ENCODE results near the gene LRIT1. TPM values are rescaled to one million over a fixed set of nuclear protein-coding genes. Genes with fewer than 3 reads are reported as not detected.
A peak's percentile ranks its signal among the peaks of the same experiment; 100 is the strongest.

Gene LRIT1
- total RNA-seq, 1 donor, result not detected

DNA sequence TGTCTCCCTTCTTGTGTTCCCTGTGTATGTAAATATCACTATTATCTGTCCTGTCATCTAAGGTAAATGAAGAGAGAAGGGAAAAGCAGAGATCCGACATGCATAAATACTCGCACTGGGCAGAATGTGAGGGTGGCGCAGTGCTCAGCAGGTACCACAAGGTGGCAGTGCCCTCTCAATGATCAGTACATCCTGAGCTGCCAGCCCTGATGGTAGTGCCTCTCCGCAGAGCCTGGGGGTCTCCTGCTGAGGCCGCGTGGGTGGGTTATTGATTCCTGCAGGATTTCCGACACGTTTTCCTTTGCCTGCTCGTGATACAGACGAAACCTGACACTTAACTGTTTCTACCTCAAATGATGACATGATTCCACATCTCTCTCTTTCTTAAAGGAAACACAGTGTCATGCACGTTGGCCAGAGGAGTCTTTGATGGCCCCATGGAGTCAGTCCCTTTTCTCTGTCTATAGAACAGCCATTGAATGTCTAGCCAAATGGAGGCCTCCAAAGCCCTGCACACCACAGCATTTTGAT is 23.3 kb upstream of the LRIT1 start:
- Histone ChIP-seq H3K79me2 (ENCODE audit: insufficient read depth, low read length) (no peaks in the 10 kb centered on the region), H3K27ac (ENCODE audit: low read depth, low read length) (no peak overlapping the region), H2AFZ (ENCODE audit: low read length) (peak overlapping the region; percentile 58), H3K27me3 (ENCODE audit: insufficient read depth, low read length) (no peaks in the 10 kb centered on the region), H3K4me1 (ENCODE audit: insufficient read depth, low read length) (peaks cover 8% of the 10 kb centered on the region), H4K20me1 (ENCODE audit: insufficient read depth, low read length) (no peaks in the 10 kb centered on the region), H3K9me3 (ENCODE audit: low read depth, low read length) (no peaks in the 10 kb centered on the region), H3K36me3 (ENCODE audit: insufficient read depth, low read length) (no peaks in the 10 kb centered on the region), H3K4me2 (ENCODE audit: insufficient read depth, low read length) (peak overlapping the region; percentile 1), H3K4me3 (ENCODE audit: insufficient read depth, low read length) (no peak overlapping the region)
- DNase-seq (ENCODE audit: insufficient read length, low spot score, missing footprints), result peak; percentile 70
- TF ChIP-seq, protein P1, sequence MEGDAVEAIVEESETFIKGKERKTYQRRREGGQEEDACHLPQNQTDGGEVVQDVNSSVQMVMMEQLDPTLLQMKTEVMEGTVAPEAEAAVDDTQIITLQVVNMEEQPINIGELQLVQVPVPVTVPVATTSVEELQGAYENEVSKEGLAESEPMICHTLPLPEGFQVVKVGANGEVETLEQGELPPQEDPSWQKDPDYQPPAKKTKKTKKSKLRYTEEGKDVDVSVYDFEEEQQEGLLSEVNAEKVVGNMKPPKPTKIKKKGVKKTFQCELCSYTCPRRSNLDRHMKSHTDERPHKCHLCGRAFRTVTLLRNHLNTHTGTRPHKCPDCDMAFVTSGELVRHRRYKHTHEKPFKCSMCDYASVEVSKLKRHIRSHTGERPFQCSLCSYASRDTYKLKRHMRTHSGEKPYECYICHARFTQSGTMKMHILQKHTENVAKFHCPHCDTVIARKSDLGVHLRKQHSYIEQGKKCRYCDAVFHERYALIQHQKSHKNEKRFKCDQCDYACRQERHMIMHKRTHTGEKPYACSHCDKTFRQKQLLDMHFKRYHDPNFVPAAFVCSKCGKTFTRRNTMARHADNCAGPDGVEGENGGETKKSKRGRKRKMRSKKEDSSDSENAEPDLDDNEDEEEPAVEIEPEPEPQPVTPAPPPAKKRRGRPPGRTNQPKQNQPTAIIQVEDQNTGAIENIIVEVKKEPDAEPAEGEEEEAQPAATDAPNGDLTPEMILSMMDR (IDR thresholded peaks at IDR 0.05; ENCODE audit: extremely low read depth, low read depth, low read length), result peak; percentile 94

DNA sequence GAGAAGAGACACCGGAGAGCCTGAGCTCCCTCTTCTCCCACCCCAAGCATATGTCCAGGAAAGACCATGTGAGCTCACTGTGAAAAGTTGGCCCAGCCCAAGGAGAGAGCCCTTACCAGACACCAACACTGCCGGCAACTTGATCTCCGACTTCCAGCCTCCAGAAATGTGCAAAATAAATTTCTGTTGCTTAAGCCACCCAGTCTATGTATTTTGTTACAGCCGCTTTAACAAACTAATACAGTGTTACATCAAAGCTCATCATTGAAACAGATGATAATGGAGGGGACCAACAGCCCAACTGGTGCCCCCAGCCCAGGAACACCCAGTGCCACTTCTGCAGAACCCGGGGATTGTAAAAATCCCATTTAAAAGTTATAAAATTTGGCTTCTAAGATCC is 22.4 kb upstream of the LRIT1 start:
- no peaks in the 10 kb centered on the region for H4K20me1 ChIP-seq (ENCODE audit: insufficient read depth, low read length)
- H3K27me3 ChIP-seq (ENCODE audit: insufficient read depth, low read length), result no peaks in the 10 kb centered on the region

DNA sequence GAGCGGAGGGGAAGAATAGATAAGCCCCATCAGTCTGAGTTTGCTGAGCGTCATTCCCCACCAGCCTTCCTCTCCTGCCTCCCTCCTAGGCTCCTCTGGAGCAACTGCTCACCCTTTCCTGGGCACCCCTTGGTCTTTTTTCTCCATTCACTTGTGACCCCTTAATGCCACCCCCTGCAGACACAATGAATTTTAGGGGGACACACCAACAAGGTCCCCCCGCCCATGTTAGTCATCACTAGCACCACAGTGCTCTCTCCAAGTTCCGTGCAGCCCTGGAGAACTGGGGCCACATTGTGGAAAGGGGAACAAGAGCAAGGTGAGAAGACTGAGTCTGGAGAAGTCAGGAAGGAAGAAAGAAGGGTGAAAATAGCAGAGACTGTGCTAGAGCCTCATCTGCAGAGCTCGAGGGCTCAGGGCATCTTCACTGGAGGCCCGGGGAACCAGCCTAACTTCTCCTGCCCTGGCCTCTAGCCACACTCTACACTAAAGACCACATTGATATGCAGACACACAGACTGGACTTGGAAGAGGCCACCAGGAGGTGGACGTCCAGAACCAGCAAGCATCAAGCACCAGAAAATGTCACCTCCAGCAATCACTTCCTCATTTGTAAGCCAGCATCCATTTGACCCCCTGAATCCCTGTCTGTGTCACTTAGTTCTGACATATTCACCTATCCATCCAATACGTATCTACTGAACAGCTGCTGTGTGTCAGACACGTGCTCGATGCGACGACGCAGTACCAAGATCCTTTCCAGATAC is 21.0 kb upstream of the LRIT1 start:
- no peaks in the 10 kb centered on the region for H3K27me3 ChIP-seq (ENCODE audit: insufficient read depth, low read length)
- no peaks in the 10 kb centered on the region for H3K79me2 ChIP-seq (ENCODE audit: insufficient read depth, low read length)
- H2AFZ ChIP-seq (ENCODE audit: low read length), result no peak overlapping the region
- no peak overlapping the region for H3K4me3 ChIP-seq (ENCODE audit: insufficient read depth, low read length)
- no peaks in the 10 kb centered on the region for H3K4me1 ChIP-seq (ENCODE audit: insufficient read depth, low read length)
- H3K9me3 ChIP-seq (ENCODE audit: low read depth, low read length), result no peaks in the 10 kb centered on the region
- no peak for DNase-seq (ENCODE audit: insufficient read length, low spot score, missing footprints)
- no peak overlapping the region for H3K27ac ChIP-seq (ENCODE audit: low read depth, low read length)
- TF ChIP-seq, protein P1 (IDR thresholded peaks at IDR 0.05; ENCODE audit: extremely low read depth, low read depth, low read length), result no peak
- H3K4me2 ChIP-seq (ENCODE audit: insufficient read depth, low read length), result no peak overlapping the region
- H4K20me1 ChIP-seq (ENCODE audit: insufficient read depth, low read length), result no peaks in the 10 kb centered on the region
- H3K36me3 ChIP-seq (ENCODE audit: insufficient read depth, low read length), result no peaks in the 10 kb centered on the region

More for the DNA sequence above, 22.4 kb upstream of the LRIT1 start:
- Histone ChIP-seq H3K4me3 (ENCODE audit: insufficient read depth, low read length) (no peak overlapping the region), H3K36me3 (ENCODE audit: insufficient read depth, low read length) (no peaks in the 10 kb centered on the region), H3K79me2 (ENCODE audit: insufficient read depth, low read length) (no peaks in the 10 kb centered on the region), H3K9me3 (ENCODE audit: low read depth, low read length) (no peaks in the 10 kb centered on the region), H3K4me2 (ENCODE audit: insufficient read depth, low read length) (no peak overlapping the region), H2AFZ (ENCODE audit: low read length) (no peak overlapping the region), H3K27ac (ENCODE audit: low read depth, low read length) (no peak overlapping the region), H3K4me1 (ENCODE audit: insufficient read depth, low read length) (peaks cover 5% of the 10 kb centered on the region)
- TF ChIP-seq, protein P1 (IDR thresholded peaks at IDR 0.05; ENCODE audit: extremely low read depth, low read depth, low read length), result no peak
- no peak for DNase-seq (ENCODE audit: insufficient read length, low spot score, missing footprints)

DNA sequence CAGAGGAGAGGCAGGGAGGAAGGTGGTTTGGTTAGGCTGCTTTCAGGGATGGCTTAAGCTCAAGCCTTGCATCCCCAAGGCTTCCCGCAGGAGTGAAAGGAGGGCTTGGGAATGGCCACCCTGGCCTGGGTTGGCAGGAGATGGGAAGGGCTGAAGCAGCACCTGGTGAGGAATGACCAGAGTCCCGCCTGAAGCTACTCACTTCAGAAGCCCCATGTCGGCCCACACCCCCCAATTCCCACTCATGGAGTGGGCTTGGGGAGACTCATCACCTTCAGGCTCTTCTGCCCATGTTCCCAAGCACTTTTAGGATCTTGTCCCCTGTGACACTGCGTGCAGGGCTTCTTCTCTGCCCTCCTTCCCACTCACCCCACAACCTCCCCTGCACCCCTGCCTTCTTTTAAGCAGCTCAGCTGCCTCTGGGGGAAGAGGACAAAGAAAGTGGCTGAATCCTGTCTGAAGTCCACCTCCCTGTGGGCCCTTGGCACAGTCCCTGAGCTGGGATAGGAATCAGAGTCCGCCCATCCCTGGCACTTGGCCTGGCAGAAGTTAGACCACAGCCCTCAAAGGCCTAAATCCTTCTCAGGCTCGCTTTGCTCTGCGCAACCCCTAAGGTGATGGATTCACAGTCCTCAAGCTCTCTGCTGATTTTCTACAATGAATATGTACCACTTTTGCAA is 20.0 kb upstream of the LRIT1 start:
- DNase-seq (ENCODE audit: insufficient read length, low spot score, missing footprints), result peak; percentile 36
- TF ChIP-seq, protein P1 (IDR thresholded peaks at IDR 0.05; ENCODE audit: extremely low read depth, low read depth, low read length), result no peak
- Histone ChIP-seq H3K79me2 (ENCODE audit: insufficient read depth, low read length) (no peaks in the 10 kb centered on the region), H3K4me1 (ENCODE audit: insufficient read depth, low read length) (no peaks in the 10 kb centered on the region), H3K27me3 (ENCODE audit: insufficient read depth, low read length) (no peaks in the 10 kb centered on the region), H2AFZ (ENCODE audit: low read length) (no peak overlapping the region), H3K36me3 (ENCODE audit: insufficient read depth, low read length) (no peaks in the 10 kb centered on the region), H3K27ac (ENCODE audit: low read depth, low read length) (no peak overlapping the region), H3K4me3 (ENCODE audit: insufficient read depth, low read length) (no peak overlapping the region), H3K9me3 (ENCODE audit: low read depth, low read length) (no peaks in the 10 kb centered on the region), H4K20me1 (ENCODE audit: insufficient read depth, low read length) (no peaks in the 10 kb centered on the region), H3K4me2 (ENCODE audit: insufficient read depth, low read length) (no peak overlapping the region)

All from osteoblast (primary cell).